Measurements from ENCODE around the gene TAMALIN.

TAMALIN gene

DNA sequence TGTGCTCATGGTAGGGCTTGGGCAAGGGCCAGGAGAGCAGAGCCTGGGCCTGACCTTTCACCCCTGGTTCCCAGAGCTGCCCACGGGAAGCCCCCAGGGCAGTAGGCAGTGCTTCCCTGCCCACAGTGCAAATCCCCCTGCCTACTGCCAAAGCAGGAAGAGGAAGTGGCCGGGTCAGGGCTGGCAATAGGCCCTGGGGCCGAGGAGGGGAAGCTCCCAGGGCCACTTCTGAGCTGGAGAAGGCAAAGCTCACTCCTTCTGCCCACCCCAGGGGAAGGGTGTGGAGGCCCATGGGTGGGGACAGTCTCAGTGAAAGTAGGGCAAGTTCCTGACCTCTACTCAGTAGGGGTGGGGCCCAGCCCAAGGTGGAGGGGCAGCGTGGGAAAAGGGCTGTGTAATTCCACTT, 39.1 kb downstream of the TAMALIN start:
- no peak for TF ChIP-seq ZBTB7A (IDR thresholded peaks at IDR 0.05; ENCODE audit: low read depth)
- no peak for TF ChIP-seq TEAD4 (IDR thresholded peaks at IDR 0.05)
- TF ChIP-seq YY1 (IDR thresholded peaks at IDR 0.05; ENCODE audit: low read depth) = no peak
- no peak for TF ChIP-seq EP300 (IDR thresholded peaks at IDR 0.05; ENCODE audit: borderline replicate concordance)
- TF ChIP-seq, protein P1, sequence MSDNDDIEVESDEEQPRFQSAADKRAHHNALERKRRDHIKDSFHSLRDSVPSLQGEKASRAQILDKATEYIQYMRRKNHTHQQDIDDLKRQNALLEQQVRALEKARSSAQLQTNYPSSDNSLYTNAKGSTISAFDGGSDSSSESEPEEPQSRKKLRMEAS (IDR thresholded peaks at IDR 0.05) = no peak
- TF ChIP-seq RAD21 (IDR thresholded peaks at IDR 0.05; ENCODE audit: low read depth) = no peak
- no peak for TF ChIP-seq TCF12 (IDR thresholded peaks at IDR 0.05; ENCODE audit: low read depth)
- TF ChIP-seq EGR1 (IDR thresholded peaks at IDR 0.05) = no peak
- TF ChIP-seq NFIC (IDR thresholded peaks at IDR 0.05) = no peak
- TF ChIP-seq, protein P2, sequence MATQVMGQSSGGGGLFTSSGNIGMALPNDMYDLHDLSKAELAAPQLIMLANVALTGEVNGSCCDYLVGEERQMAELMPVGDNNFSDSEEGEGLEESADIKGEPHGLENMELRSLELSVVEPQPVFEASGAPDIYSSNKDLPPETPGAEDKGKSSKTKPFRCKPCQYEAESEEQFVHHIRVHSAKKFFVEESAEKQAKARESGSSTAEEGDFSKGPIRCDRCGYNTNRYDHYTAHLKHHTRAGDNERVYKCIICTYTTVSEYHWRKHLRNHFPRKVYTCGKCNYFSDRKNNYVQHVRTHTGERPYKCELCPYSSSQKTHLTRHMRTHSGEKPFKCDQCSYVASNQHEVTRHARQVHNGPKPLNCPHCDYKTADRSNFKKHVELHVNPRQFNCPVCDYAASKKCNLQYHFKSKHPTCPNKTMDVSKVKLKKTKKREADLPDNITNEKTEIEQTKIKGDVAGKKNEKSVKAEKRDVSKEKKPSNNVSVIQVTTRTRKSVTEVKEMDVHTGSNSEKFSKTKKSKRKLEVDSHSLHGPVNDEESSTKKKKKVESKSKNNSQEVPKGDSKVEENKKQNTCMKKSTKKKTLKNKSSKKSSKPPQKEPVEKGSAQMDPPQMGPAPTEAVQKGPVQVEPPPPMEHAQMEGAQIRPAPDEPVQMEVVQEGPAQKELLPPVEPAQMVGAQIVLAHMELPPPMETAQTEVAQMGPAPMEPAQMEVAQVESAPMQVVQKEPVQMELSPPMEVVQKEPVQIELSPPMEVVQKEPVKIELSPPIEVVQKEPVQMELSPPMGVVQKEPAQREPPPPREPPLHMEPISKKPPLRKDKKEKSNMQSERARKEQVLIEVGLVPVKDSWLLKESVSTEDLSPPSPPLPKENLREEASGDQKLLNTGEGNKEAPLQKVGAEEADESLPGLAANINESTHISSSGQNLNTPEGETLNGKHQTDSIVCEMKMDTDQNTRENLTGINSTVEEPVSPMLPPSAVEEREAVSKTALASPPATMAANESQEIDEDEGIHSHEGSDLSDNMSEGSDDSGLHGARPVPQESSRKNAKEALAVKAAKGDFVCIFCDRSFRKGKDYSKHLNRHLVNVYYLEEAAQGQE (IDR thresholded peaks at IDR 0.05; ENCODE audit: low read depth) = no peak
- TF ChIP-seq FOXM1 (IDR thresholded peaks at IDR 0.05; ENCODE audit: borderline replicate concordance, low read depth) = no peak

DNA sequence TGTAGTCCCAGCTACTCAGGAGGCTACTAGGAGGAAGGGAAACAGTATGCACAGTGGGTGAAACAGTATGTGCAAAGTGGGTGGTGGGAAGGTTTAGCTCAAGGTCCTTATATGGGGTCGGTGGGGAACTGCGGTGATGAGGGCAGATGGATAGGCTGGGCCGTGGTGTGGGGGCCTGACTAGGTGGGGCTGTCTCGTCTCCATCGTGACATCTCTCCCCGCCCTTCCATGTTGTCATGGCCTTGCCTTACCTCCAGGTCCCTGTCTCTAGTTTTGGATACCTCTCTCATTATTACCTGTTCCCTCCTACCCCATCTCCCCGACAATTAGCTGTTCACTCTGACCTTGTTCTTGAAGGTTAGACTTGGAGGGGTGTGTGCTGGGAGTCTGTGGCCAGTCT, 40.1 kb downstream of the TAMALIN start:
- TF ChIP-seq, protein P3, sequence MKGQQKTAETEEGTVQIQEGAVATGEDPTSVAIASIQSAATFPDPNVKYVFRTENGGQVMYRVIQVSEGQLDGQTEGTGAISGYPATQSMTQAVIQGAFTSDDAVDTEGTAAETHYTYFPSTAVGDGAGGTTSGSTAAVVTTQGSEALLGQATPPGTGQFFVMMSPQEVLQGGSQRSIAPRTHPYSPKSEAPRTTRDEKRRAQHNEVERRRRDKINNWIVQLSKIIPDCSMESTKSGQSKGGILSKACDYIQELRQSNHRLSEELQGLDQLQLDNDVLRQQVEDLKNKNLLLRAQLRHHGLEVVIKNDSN (IDR thresholded peaks at IDR 0.05) = no peak
- TF ChIP-seq RAD21 (IDR thresholded peaks at IDR 0.05; ENCODE audit: low read depth) (no peak), EP300 (IDR thresholded peaks at IDR 0.05; ENCODE audit: borderline replicate concordance) (no peak), ZBTB7A (IDR thresholded peaks at IDR 0.05; ENCODE audit: low read depth) (no peak), YY1 (IDR thresholded peaks at IDR 0.05; ENCODE audit: low read depth) (no peak), TCF12 (IDR thresholded peaks at IDR 0.05; ENCODE audit: low read depth) (no peak), FOXM1 (IDR thresholded peaks at IDR 0.05; ENCODE audit: borderline replicate concordance, low read depth) (no peak), NFIC (IDR thresholded peaks at IDR 0.05) (no peak), CEBPB (IDR thresholded peaks at IDR 0.05) (no peak), TEAD4 (IDR thresholded peaks at IDR 0.05) (no peak), CREB1 (IDR thresholded peaks at IDR 0.05; ENCODE audit: low read depth) (no peak), EGR1 (IDR thresholded peaks at IDR 0.05) (no peak), TAF1 (IDR thresholded peaks at IDR 0.05; ENCODE audit: low read depth) (no peak)
- TF ChIP-seq, protein P2 (IDR thresholded peaks at IDR 0.05; ENCODE audit: low read depth) = no peak
- TF ChIP-seq, protein P1 (IDR thresholded peaks at IDR 0.05) = no peak

DNA sequence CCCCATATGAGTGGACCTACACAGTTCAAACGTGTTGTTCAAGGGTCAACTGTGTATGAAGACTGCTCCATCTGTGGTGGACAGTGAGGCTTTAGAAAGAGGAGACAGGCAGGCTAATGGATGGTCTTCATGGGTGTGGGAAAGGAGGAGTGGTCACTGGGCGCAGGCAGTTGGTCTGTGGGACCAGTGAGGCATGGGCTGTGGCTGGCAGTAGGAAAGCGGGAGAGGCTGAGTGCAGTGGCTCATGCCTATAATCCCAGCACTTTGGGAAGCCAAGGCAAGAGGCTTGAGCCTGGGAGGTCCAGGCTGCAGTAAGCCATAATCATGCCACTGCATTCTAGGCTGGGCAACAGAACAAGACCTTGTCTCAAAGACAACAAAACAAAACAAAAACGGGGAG, 42.5 kb downstream of the TAMALIN start:
- TF ChIP-seq TEAD4 (IDR thresholded peaks at IDR 0.05) (no peak), TCF12 (IDR thresholded peaks at IDR 0.05; ENCODE audit: low read depth) (no peak), YY1 (IDR thresholded peaks at IDR 0.05; ENCODE audit: low read depth) (no peak), ZBTB7A (IDR thresholded peaks at IDR 0.05; ENCODE audit: low read depth) (no peak), EGR1 (IDR thresholded peaks at IDR 0.05) (no peak), EP300 (IDR thresholded peaks at IDR 0.05; ENCODE audit: borderline replicate concordance) (no peak)

DNA sequence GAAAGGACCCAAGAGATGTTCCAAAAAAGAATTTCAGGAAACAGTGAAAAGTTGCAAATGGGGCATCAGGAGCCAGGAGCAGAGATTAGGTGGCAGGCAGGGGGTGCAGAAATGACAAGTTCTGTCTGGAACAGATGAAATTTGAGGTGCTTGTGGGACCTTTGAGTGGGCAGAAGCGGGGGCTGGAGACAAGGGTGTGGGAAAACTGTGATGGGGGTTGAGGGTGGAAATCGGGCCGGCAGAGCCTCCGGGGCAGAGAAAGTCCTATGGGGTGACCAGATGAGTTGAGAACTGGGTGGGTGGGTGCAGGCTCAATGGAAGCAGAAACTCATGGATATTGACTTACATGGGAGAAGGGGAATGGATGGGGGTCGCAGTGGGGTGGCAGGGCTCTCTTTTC, 42.9 kb downstream of the TAMALIN start:
- TF ChIP-seq TCF12 (IDR thresholded peaks at IDR 0.05; ENCODE audit: low read depth) (no peak), FOXM1 (IDR thresholded peaks at IDR 0.05; ENCODE audit: borderline replicate concordance, low read depth) (no peak), YY1 (IDR thresholded peaks at IDR 0.05; ENCODE audit: low read depth) (no peak), ZBTB7A (IDR thresholded peaks at IDR 0.05; ENCODE audit: low read depth) (no peak), EGR1 (IDR thresholded peaks at IDR 0.05) (no peak), CREB1 (IDR thresholded peaks at IDR 0.05; ENCODE audit: low read depth) (no peak), TAF1 (IDR thresholded peaks at IDR 0.05; ENCODE audit: low read depth) (no peak), RAD21 (IDR thresholded peaks at IDR 0.05; ENCODE audit: low read depth) (no peak), EP300 (IDR thresholded peaks at IDR 0.05; ENCODE audit: borderline replicate concordance) (no peak), CEBPB (IDR thresholded peaks at IDR 0.05) (no peak), TEAD4 (IDR thresholded peaks at IDR 0.05) (no peak), NFIC (IDR thresholded peaks at IDR 0.05) (no peak)
- TF ChIP-seq, protein P3 (IDR thresholded peaks at IDR 0.05) = no peak
- TF ChIP-seq, protein P1 (IDR thresholded peaks at IDR 0.05) = no peak
- TF ChIP-seq, protein P2 (IDR thresholded peaks at IDR 0.05; ENCODE audit: low read depth) = no peak
